HepG2 (cell line): Measurements from ENCODE around the gene TPI1.

Experiments
- FOXK2 ChIP-seq: fragments of 450-650 bp; IDR thresholded peaks from 2 replicates; pipeline ENCODE4 v1.6.1; 2016
- MAFK ChIP-seq, 2 experiments: IDR thresholded peaks in 1 of 2; conservative IDR thresholded peaks in 1 of 2; 2 replicates each; pipeline ENCODE4 v1.6.1; 2011; ENCODE audit warnings: improper control_type of control experiment in 2 of 2, low read length in 2 of 2
- PITX1 ChIP-seq: sonication (generic); formaldehyde crosslinking; IDR thresholded peaks from 2 replicates; pipeline ENCODE4 v1.5.1; 2020; ENCODE audit warnings: mild to moderate bottlenecking, missing genetic modification reagents
- ZFX ChIP-seq: sonication (generic); formaldehyde crosslinking; IDR thresholded peaks from 2 replicates; pipeline ENCODE4 v1.4.0; 2020; ENCODE audit warnings: mild to moderate bottlenecking, low read depth, missing genetic modification reagents, moderate library complexity
- TF ChIP-seq, protein P1 (sequence below): sonication (generic); formaldehyde crosslinking; IDR thresholded peaks from 2 replicates; pipeline ENCODE4 v1.5.0; 2020; ENCODE audit warnings: mild to moderate bottlenecking, missing genetic modification reagents, moderate library complexity

DNA sequence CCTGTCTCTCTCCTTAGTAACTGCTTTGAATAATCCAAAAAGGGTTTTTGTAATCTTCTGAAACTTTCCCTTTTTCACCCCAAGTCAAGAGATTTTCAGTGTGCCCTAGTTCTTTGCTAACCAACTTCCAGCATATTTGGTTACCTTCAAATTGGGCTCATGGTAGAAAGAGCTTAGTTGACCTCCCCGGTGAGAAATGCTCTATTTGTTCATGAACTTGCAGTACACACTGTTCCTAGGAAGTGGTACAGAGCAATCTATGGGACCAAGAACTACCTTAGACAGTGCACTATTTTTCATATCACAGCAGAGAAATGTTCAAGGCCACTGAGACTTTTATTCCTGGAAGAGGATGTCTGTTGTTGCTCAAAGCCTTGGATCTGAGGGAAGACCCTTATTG, 13.7 kb upstream of the TPI1 start:
- TF ChIP-seq MAFK (conservative IDR thresholded peaks at IDR 0.05 in 1 of 2, IDR thresholded peaks at IDR 0.05 in 1 of 2; ENCODE audit: low read length in 2 of 2) (no peak), PITX1 (no peak), FOXK2 (no peak), ZFX (CRISPR knock-in tag) (no peak)
- TF ChIP-seq, protein P1, sequence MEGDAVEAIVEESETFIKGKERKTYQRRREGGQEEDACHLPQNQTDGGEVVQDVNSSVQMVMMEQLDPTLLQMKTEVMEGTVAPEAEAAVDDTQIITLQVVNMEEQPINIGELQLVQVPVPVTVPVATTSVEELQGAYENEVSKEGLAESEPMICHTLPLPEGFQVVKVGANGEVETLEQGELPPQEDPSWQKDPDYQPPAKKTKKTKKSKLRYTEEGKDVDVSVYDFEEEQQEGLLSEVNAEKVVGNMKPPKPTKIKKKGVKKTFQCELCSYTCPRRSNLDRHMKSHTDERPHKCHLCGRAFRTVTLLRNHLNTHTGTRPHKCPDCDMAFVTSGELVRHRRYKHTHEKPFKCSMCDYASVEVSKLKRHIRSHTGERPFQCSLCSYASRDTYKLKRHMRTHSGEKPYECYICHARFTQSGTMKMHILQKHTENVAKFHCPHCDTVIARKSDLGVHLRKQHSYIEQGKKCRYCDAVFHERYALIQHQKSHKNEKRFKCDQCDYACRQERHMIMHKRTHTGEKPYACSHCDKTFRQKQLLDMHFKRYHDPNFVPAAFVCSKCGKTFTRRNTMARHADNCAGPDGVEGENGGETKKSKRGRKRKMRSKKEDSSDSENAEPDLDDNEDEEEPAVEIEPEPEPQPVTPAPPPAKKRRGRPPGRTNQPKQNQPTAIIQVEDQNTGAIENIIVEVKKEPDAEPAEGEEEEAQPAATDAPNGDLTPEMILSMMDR (CRISPR knock-in tag): no peak
